ENCODE results near the gene CCNK.

- TF ChIP-seq REST (IDR thresholded peaks at IDR 0.05; ENCODE audit: insufficient read depth in 1 of 2, low read depth in 2 of 2, low read length in 2 of 2) (no peak), POLR2AphosphoS5 (IDR thresholded peaks at IDR 0.05; ENCODE audit: low read depth, low read length) (no peak)
Observed at GRCh38 chr14:99516156-99516870, 35.1 kb downstream of the CCNK start.

Measured in PFSK-1 (cell line).